NCI-H524 (cell line): ENCODE measurements around the gene ARL15.

Experiments used
- DNase-seq, 2 experiments: peaks; one replicate each; lab custom pipeline; 2025; lab: John Stamatoyannopoulos, UW

The ARL15 gene

GRCh38 chr5:54040018-54040417, 270.4 kb downstream of the ARL15 start:
- DNase-seq: no peak

GRCh38 chr5:54037205-54037604, 273.2 kb downstream of the ARL15 start:
- DNase-seq: no peak

GRCh38 chr5:54030981-54031380, 279.4 kb downstream of the ARL15 start:
- DNase-seq: no peak

GRCh38 chr5:54024466-54024865, 285.9 kb downstream of the ARL15 start:
- DNase-seq: no peak

- no peak for DNase-seq
These were observed 288.1 kb downstream of the ARL15 start for GRCh38 chr5:54022223-54022622.

GRCh38 chr5:54021431-54022164, 288.8 kb downstream of the ARL15 start:
- no peak for DNase-seq

- DNase-seq: no peak
These were observed 291.9 kb downstream of the ARL15 start for GRCh38 chr5:54018438-54018837.

GRCh38 chr5:54017580-54017979, 292.8 kb downstream of the ARL15 start:
- DNase-seq: no peak

- DNase-seq: no peak
These were observed 296.7 kb downstream of the ARL15 start for GRCh38 chr5:54013556-54014194.

GRCh38 chr5:54009828-54010227, 300.5 kb downstream of the ARL15 start:
- DNase-seq: no peak

- no peak for DNase-seq
These were observed 301.0 kb downstream of the ARL15 start for GRCh38 chr5:54009357-54009756.

- DNase-seq: no peak
These were observed 302.3 kb downstream of the ARL15 start for GRCh38 chr5:54007827-54008777.

- no peak for DNase-seq
These were observed 305.7 kb downstream of the ARL15 start for GRCh38 chr5:54004697-54005096.

GRCh38 chr5:54002779-54003178, 307.6 kb downstream of the ARL15 start:
- DNase-seq: no peak

- DNase-seq: no peak
These were observed 308.2 kb downstream of the ARL15 start for GRCh38 chr5:54001976-54002775.

GRCh38 chr5:54000011-54000410, 310.4 kb downstream of the ARL15 start:
- DNase-seq: no peak

- DNase-seq: no peak
These were observed 312.4 kb downstream of the ARL15 start for GRCh38 chr5:53997736-53998627.

GRCh38 chr5:53996008-53996407, 314.4 kb downstream of the ARL15 start:
- DNase-seq: no peak

- no peak for DNase-seq
These were observed 316.2 kb downstream of the ARL15 start for GRCh38 chr5:53994148-53994547.

- peak; percentile 0 to 3 for DNase-seq
These were observed 318.4 kb downstream of the ARL15 start for GRCh38 chr5:53991942-53992341.

GRCh38 chr5:53987101-53987500, 323.3 kb downstream of the ARL15 start:
- no peak for DNase-seq
